Activated CD8-positive, alpha-beta T cell treated with anti-CD3 and anti-CD28 coated beads, Interleukin-2, amount 10 ng/mL, durations not matched to agents 7 days and 5 days (primary cell): ENCODE measurements around the gene URI1. TPM values are rescaled to one million over a fixed set of nuclear protein-coding genes. Genes with fewer than 3 reads are reported as not detected.

ENCODE experiments used
- ATAC-seq: fragments of 150-1000 bp; cut with Tn5 transposase; one replicate; pipeline ENCODE4 v1.10.0; 2021; ENCODE audit warnings: moderate library complexity
- CTCF ChIA-PET: fragments of 350-600 bp; sonication (Branson Sonifier 250); formaldehyde crosslinking; loops from one replicate; lab custom pipeline; 2021; ENCODE audit warnings: antibody characterized with exemption; lab: Charles Lee
- POLR2A ChIA-PET: fragments of 350-600 bp; sonication (Branson Sonifier 250); formaldehyde crosslinking; loops from one replicate; lab custom pipeline; 2021; ENCODE audit warnings: antibody characterized with exemption; lab: Charles Lee
- DNase-seq: peaks from one replicate; pipeline ENCODE4 v3.0.0-alpha.2; 2020
- H3K27ac Mint-ChIP-seq: one replicate; pipeline ENCODE4 v1.8.0; 2021; ENCODE audit warnings: mild to moderate bottlenecking, mixed read lengths
- H3K27me3 Mint-ChIP-seq: one replicate; pipeline ENCODE4 v1.8.0; 2021; ENCODE audit warnings: low read depth, mixed read lengths
- H3K36me3 Mint-ChIP-seq: one replicate; pipeline ENCODE4 v1.8.0; 2021; ENCODE audit warnings: low read depth, mixed read lengths
- H3K4me1 Mint-ChIP-seq: one replicate; pipeline ENCODE4 v1.8.0; 2021; ENCODE audit warnings: low read depth, mixed read lengths
- H3K4me3 Mint-ChIP-seq: one replicate; pipeline ENCODE4 v1.8.0; 2021; ENCODE audit warnings: mild to moderate bottlenecking, mixed read lengths
- H3K9me3 Mint-ChIP-seq: one replicate; pipeline ENCODE4 v1.8.0; 2022; ENCODE audit warnings: mixed read lengths; ENCODE audit not compliant: insufficient read depth
- total RNA-seq, 2 experiments: library from RNA; stranded (reverse); gene quantifications; one replicate each; pipeline ENCODE4 v1.2.3, GENCODE V29; 2021

Gene URI1
- total RNA-seq, 2 experiments from 2014 or later, result 48.1 to 54.3 TPM

DNA sequence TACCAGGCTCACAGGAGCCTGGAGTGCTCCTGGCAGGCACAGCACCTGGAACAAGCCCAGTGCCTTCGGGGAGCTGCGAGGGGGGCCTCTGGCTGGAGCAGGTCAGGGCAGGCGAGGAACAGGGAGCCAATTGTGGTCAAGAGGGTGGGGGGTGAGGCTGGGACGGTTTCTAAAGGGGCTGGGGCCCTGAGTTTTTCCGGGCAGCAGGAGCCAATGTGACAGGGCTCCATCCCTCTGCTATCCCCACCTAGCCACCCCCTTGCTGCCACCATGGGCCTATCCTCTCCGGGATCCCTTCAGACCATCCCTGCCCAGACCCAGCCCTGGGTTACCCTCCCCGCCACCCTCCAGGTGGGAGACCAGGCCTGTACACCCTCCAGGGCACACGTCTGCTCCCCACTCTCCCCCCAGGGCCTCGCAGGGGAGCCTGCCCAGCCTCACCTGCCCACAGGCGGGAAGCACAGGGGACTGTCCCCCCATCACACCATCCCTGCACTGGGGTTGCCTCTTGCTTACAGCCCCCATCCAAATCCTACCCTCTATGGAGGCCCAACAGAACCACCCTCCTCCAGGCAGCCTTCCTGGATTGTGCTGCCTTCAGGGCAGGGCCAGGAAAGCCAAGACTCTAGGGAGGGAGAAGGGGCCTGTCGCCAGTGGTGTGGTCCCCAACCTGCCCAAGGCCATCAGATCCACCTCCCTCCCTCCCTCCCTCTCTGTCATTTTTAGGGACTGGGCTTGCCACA, 121.0 kb downstream of the URI1 start:
- Mint-ChIP-seq H3K4me3 (no peak overlapping the region), H3K4me1 (peaks cover 11% of the 10 kb centered on the region), H3K27me3 (peaks cover 3% of the 10 kb centered on the region), H3K27ac (no peak overlapping the region), H3K36me3 (no peaks in the 10 kb centered on the region), H3K9me3 (no peaks in the 10 kb centered on the region)
- CTCF ChIA-PET, result no interaction called here
- DNase-seq (no peak), ATAC-seq (no peak)
- POLR2A ChIA-PET, result no interaction called here

DNA sequence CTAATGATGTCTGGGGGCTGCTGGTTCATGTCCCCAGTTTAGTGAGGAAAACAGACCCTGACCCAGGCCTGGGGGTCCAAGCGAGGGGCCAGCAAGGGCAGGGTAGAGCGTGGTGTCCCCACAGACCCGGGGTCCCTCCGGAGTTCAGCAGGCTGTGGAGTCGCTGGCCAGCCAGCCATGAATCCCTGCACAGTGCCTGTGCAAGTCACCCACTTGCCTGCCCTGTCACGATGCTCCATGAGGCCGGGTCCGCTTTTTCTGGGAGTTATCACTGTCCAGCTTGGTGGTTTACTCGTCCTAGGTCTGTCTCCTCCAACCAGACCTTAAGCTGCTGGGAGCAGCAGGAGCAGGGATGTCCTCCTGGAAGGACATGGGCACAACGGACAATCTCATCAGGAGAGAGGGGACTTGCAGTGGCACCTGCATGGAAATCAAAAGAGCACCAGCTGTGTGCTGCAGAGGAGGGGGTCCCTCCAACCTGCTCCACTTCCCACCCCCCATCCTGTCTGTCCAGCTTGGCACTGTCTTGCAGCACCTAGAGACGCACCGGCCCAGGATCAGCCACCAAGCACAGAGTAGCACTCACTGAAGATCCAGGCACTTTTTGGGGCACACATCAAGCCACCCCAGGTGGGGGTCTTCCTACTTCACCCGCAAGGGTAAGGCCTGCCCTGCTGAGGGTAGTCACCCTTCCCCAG, 121.8 kb downstream of the URI1 start:
- no peaks in the 10 kb centered on the region for H3K27me3 Mint-ChIP-seq
- ChIA-PET CTCF (no interaction called here), POLR2A (no interaction called here)
- H3K9me3 Mint-ChIP-seq, result no peaks in the 10 kb centered on the region
- no peak for DNase-seq
- no peak for ATAC-seq
- H3K4me1 Mint-ChIP-seq, result peaks cover 11% of the 10 kb centered on the region
- H3K36me3 Mint-ChIP-seq, result no peaks in the 10 kb centered on the region
- no peak overlapping the region for H3K27ac Mint-ChIP-seq
- no peak overlapping the region for H3K4me3 Mint-ChIP-seq

DNA sequence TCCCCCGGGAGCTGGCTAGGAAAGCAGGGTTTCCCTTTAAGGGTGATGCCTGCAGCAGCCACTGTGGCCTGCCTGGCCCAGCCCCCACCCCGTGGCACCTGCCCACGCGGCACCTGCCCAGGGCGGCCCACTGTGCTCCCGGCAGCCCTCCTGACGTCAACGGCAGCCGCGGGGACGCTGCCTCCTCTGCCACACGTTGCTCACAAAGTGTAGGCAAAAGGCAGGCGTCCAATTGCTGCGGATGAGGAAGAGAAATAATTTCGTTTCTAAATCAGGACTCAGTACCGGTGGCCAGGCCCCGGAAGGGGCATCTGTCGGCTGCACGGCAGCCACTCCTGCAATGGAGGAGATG, 122.3 kb downstream of the URI1 start:
- ChIA-PET POLR2A (no interaction called here), CTCF (no interaction called here)
- Mint-ChIP-seq H3K36me3 (no peaks in the 10 kb centered on the region), H3K27ac (no peak overlapping the region), H3K27me3 (no peaks in the 10 kb centered on the region), H3K4me3 (no peak overlapping the region), H3K4me1 (peaks cover 11% of the 10 kb centered on the region), H3K9me3 (no peaks in the 10 kb centered on the region)
- DNase-seq (no peak), ATAC-seq (no peak)

DNA sequence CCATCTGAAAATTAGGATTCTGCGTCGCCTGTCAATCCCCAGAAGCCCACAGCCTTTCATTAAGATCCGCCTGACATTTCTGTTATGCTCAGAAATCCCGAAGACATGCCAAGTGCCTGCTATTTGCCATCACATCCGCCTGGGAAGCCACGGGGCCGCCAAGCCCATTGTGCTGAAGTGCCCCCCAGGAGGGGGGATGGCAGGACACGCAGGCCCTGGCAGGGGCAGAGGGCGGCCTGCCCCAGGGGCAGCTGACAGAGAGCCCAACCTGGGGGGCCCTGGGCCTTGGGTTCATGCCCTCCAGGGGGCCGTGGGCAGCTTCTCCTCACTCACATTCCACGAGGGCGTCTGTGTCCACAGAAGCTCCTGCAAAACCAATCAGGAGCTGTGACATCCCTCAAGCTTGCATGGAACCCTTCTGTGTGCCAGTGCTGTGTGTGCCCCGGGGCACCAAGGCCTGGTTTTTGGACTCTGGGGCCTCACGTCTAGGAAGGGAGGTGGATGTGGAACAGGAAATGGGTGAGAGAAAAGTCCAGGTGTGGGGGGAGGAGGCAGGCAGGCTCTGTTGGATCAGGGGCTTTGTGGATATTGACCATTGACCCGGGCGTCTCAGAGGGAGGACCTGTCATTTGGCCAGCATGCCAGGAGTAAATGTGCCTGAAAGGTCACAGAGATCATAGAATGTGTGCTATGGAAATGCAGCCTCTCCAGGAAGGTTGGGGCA, 122.9 kb downstream of the URI1 start:
- DNase-seq, result no peak
- no peaks in the 10 kb centered on the region for H3K27me3 Mint-ChIP-seq
- no peak overlapping the region for H3K27ac Mint-ChIP-seq
- H3K4me1 Mint-ChIP-seq, result peaks cover 11% of the 10 kb centered on the region
- no peak for ATAC-seq
- no peaks in the 10 kb centered on the region for H3K36me3 Mint-ChIP-seq
- POLR2A ChIA-PET, result no interaction called here
- CTCF ChIA-PET, result no interaction called here
- H3K4me3 Mint-ChIP-seq, result no peak overlapping the region
- H3K9me3 Mint-ChIP-seq, result no peaks in the 10 kb centered on the region

DNA sequence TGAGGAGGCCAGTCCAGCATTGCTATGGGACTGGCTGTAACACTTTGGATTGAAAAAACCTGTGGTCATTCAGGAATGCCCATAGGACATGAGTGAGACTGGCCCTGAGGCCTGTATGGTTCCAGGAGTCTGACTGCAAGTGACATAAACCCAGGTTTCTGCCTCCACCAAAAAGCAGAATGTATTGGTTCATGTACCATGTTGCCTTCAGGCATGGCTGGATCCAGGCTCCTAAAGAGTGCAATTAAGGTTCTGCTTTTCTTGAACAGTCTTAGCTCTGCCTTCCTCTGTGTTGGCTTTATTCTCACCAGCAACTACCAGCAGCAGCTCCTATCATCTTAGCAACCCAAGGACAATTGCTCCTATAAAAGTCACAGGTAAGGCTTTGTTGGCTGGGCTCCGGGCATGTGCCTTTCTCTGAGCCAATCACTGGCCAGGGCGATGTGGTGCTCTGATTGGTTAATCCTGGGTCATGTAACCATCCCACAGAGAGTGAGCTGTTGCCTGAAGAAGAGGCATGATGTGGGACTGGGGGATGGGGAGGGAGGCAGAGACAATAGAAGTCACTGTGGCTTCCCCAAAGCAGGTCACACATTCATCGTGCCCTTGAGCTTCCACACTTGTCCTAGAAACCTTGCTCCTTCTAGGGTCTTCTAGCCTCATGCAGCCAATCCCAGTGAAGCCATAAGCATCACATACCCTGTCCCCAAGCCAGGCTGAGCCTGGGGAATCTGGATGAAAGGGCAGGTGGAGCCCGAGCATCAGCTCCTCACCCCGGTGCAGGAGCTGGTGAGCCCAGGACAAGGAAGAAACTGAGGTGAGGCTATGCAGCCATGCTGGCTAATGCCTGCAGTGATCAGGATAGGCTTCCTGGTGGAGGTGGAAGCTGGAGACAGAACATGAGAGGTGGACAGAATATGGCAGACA, 123.9 kb downstream of the URI1 start:
- H3K9me3 Mint-ChIP-seq, result no peaks in the 10 kb centered on the region
- H3K36me3 Mint-ChIP-seq, result no peaks in the 10 kb centered on the region
- H3K4me3 Mint-ChIP-seq, result no peak overlapping the region
- no peaks in the 10 kb centered on the region for H3K27me3 Mint-ChIP-seq
- H3K4me1 Mint-ChIP-seq, result peaks cover 11% of the 10 kb centered on the region
- H3K27ac Mint-ChIP-seq, result no peak overlapping the region
- ATAC-seq (no peak), DNase-seq (no peak)
- ChIA-PET CTCF (no interaction called here), POLR2A (no interaction called here)

Other genes with a start within 250 kb of the URI1 start
- gene C19orf12, start 227.0 kb upstream of the URI1 start, total RNA-seq, result 10 to 100 TPM; 38.7 to 41.0 TPM
- 10 to 100 TPM; 38.7 to 39.2 TPM for gene CCNE1, start 130.2 kb upstream of the URI1 start, total RNA-seq